Endothelial cell of umbilical vein (primary cell): ENCODE results near the gene SH3D19. TPM values are rescaled to one million over a fixed set of nuclear protein-coding genes. Genes with fewer than 3 reads are reported as not detected.

Source experiments
- BruUV-seq: library from RNA; stranded (reverse); fragments of 400-500 nt; replicated peaks from 2 replicates; lab custom pipeline; 2021; lab: Mats Ljungman, UMichigan
- CTCF ChIA-PET: fragments of 300-600, 350-600 bp; sonication (Branson Sonifier 250); formaldehyde crosslinking; loops from one replicate; lab custom pipeline; 2021; ENCODE audit warnings: antibody characterized with exemption, inconsistent platforms; lab: Charles Lee
- POLR2A ChIA-PET: fragments of 300-600, 350-600 bp; sonication (Branson Sonifier 250); formaldehyde crosslinking; loops from one replicate; lab custom pipeline; 2021; ENCODE audit warnings: antibody characterized with exemption, inconsistent platforms; lab: Charles Lee
- DNase-seq: peaks from one replicate; pipeline ENCODE4 v3.0.0-alpha.2; 2011; ENCODE audit warnings: low read depth, low spot score
- FAIRE-seq: peaks from 2 replicates; lab custom pipeline; 2011; peaks lifted over from hg19 to GRCh38; lab: Jason Lieb, UNC
- H2AFZ ChIP-seq: 2 replicates; pipeline ENCODE4 v1.6.0; 2012; ENCODE audit warnings: low read depth, low read length, control low read depth, inconsistent platforms
- H3K27ac ChIP-seq: 2 replicates; pipeline ENCODE4 v1.5.1; 2011; ENCODE audit warnings: low read depth, mild to moderate bottlenecking, control low read depth, low read length, moderate library complexity; ENCODE audit not compliant: insufficient read depth
- H3K27me3 ChIP-seq, 2 experiments: 2 replicates each; pipeline versions ENCODE4 v1.6.0 to v1.6.1; 2011; ENCODE audit warnings: low read length in 2 of 2, mixed read lengths in 1 of 2; ENCODE audit not compliant: control insufficient read depth in 2 of 2, insufficient read depth in 2 of 2
- H3K36me3 ChIP-seq, 2 experiments: 2 replicates in 1 of 2; 3 replicates in 1 of 2; pipeline ENCODE4 v1.5.1; 2011; ENCODE audit warnings: low read length in 2 of 2, mild to moderate bottlenecking in 1 of 2, moderate library complexity in 1 of 2; ENCODE audit not compliant: control insufficient read depth in 2 of 2, insufficient read depth in 2 of 2; ENCODE audit errors: extremely low read depth in 1 of 2
- H3K4me1 ChIP-seq: 3 replicates; pipeline ENCODE4 v1.5.1; 2011; ENCODE audit warnings: mild to moderate bottlenecking, low read length; ENCODE audit not compliant: control insufficient read depth, insufficient read depth; ENCODE audit errors: extremely low read depth
- H3K4me2 ChIP-seq: 2 replicates; pipeline ENCODE4 v1.6.1; 2011; ENCODE audit warnings: low read length, control low read depth, mixed read lengths; ENCODE audit not compliant: insufficient read depth
- H3K4me3 ChIP-seq, 3 experiments: fragments of 200-600 bp in 1 of 3; sonication (generic), shearing (Covaris generic) in 1 of 3; replicated peaks in 1 of 3; 2 replicates each; pipeline ENCODE4 v1.5.1; 2011 to 2016; ENCODE audit warnings: control low read depth in 3 of 3, low read length in 3 of 3, mild to moderate bottlenecking in 2 of 3, inconsistent platforms in 1 of 3, low read depth in 1 of 3, moderate library complexity in 1 of 3; ENCODE audit not compliant: insufficient read depth in 1 of 3
- H3K79me2 ChIP-seq: 2 replicates; pipeline ENCODE4 v1.6.0; 2012; ENCODE audit warnings: low read length, inconsistent platforms; ENCODE audit not compliant: control insufficient read depth, insufficient read depth
- H3K9ac ChIP-seq: replicated peaks from 2 replicates; pipeline ENCODE3; 2011; ENCODE audit warnings: low read length, control low read depth; ENCODE audit not compliant: insufficient read depth; ENCODE audit errors: extremely low read depth
- H3K9me1 ChIP-seq: replicated peaks from 3 replicates; pipeline ENCODE4 v1.6.0; 2011; ENCODE audit warnings: mild to moderate bottlenecking, low read length; ENCODE audit not compliant: control insufficient read depth, insufficient read depth; ENCODE audit errors: extremely low read depth
- H3K9me3 ChIP-seq: replicated peaks from 2 replicates; pipeline ENCODE4 v1.5.1; 2012; ENCODE audit warnings: low read length, inconsistent platforms; ENCODE audit not compliant: control insufficient read depth, insufficient read depth
- H4K20me1 ChIP-seq: replicated peaks from 2 replicates; pipeline ENCODE3; 2011; ENCODE audit warnings: mild to moderate bottlenecking, low read length; ENCODE audit not compliant: control insufficient read depth, insufficient read depth; ENCODE audit errors: extremely low read depth
- EZH2 ChIP-seq: IDR thresholded peaks from 2 replicates; pipeline ENCODE4 v1.6.1; 2012; ENCODE audit warnings: borderline replicate concordance, low read depth, mild to moderate bottlenecking, moderate library complexity, low read length, inconsistent platforms; ENCODE audit not compliant: severe bottlenecking
- JUN ChIP-seq: IDR thresholded peaks from 2 replicates; pipeline ENCODE4 v1.6.1; 2011; ENCODE audit warnings: borderline replicate concordance, low read depth; ENCODE audit not compliant: insufficient read length, insufficient read depth
- MAX ChIP-seq: IDR thresholded peaks from 2 replicates; pipeline ENCODE4 v1.6.1; 2011; ENCODE audit not compliant: insufficient read depth, insufficient read length
- POLR2A ChIP-seq: IDR thresholded peaks from 2 replicates; pipeline ENCODE4 v1.6.1; 2012; ENCODE audit warnings: low read depth, mild to moderate bottlenecking, control low read depth, low read length
- dilution Hi-C: fragments of 300-500 bp; cut with MboI; formaldehyde crosslinking; loops from one replicate; pipeline ENCODE4 v1.15.0; 2019; ENCODE audit warnings: low sequenced_read_pairs; ENCODE audit not compliant: extremely low pct_ligation_motif_present
- intact Hi-C: fragments of 100-400 bp; cut with micrococcal nuclease; formaldehyde crosslinking; loops from one replicate; pipeline ENCODE4 v1.10.0; 2022
- polyA plus RNA-seq, 4 experiments: library from polyadenylated mRNA; depleted of rRNA in 3 of 4; stranded (reverse) in 3 of 4; unstranded in 1 of 4; fragments of >200 nt; gene quantifications; 2 replicates each; pipeline versions ENCODE4 v1.2.1 to v1.2.3, GENCODE V29; 2011 to 2012; ENCODE audit warnings: missing spikeins in 1 of 4
- total RNA-seq: library from RNA; stranded (reverse); gene quantifications from 2 replicates; pipeline ENCODE4 v1.2.3, GENCODE V29; 2021

SH3D19 gene
- total and polyA plus RNA-seq, 2 donors (not counting 3 experiments of a cell fraction or from before 2014, with no cell fraction given), result 37.5 to 92.8 TPM

- intact Hi-C loops, result no loop called here
- no TSS peak for BruUV-seq
- FAIRE-seq, result no peak
Measured at GRCh38 chr4:151294833-151295496, 30.4 kb downstream of the SH3D19 start.

GRCh38 chr4:151292038-151292437 is 33.4 kb downstream of the SH3D19 start:
- FAIRE-seq, result no peak
- intact Hi-C loops (no loop called here), dilution Hi-C loops (no loop called here)
- H3K4me3 ChIP-seq, result no peak overlapping the region
- no peaks in the 10 kb centered on the region for H3K9me1 ChIP-seq
- peaks cover 0 to 2% of the 10 kb centered on the region in 2 experiments for H3K36me3 ChIP-seq
- H3K27me3 ChIP-seq, result no peaks in the 10 kb centered on the region
- CTCF ChIA-PET, result interaction anchor here (1.0 to 2.7 kb wide), 3 partner anchors 12 to 67 kb away, joined by 3 to 18 read pairs (median 3); partner anchors contain the start of gene SH3D19
- BruUV-seq, result no TSS peak
- TF ChIP-seq POLR2A (no peak), JUN (no peak)
- H3K27ac ChIP-seq, result peak overlapping the region; percentile 2
- POLR2A ChIA-PET, result no interaction called here
- H3K4me2 ChIP-seq, result peak overlapping the region; percentile 63
- peaks cover 29% of the 10 kb centered on the region for H3K4me1 ChIP-seq
- H3K79me2 ChIP-seq, result peaks cover 45% of the 10 kb centered on the region
- no peak overlapping the region for H3K9ac ChIP-seq
- H2AFZ ChIP-seq, result no peak overlapping the region
- H4K20me1 ChIP-seq, result no peaks in the 10 kb centered on the region
- no peaks in the 10 kb centered on the region for H3K9me3 ChIP-seq
- DNase-seq, result no peak

More at GRCh38 chr4:151294833-151295496, 30.4 kb downstream of the SH3D19 start:
- CTCF ChIA-PET, result interaction anchor here (1.6 kb wide), 1 partner anchor 10 kb away, joined by 6 read pairs; no protein-coding TSS in a partner anchor
- Histone ChIP-seq H3K79me2 (peaks cover 40% of the 10 kb centered on the region), H3K36me3 (peaks cover 0 to 2% of the 10 kb centered on the region in 2 experiments), H3K4me3 (no peak overlapping the region), H3K4me1 (peaks cover 22% of the 10 kb centered on the region), H2AFZ (no peak overlapping the region), H3K4me2 (no peak overlapping the region), H3K27ac (no peak overlapping the region), H3K9ac (no peak overlapping the region), H4K20me1 (no peaks in the 10 kb centered on the region), H3K27me3 (no peaks in the 10 kb centered on the region), H3K9me3 (no peaks in the 10 kb centered on the region), H3K9me1 (no peaks in the 10 kb centered on the region)
- TF ChIP-seq MAX (no peak), EZH2 (no peak)
- POLR2A ChIA-PET, result no interaction called here
- DNase-seq, result no peak
- dilution Hi-C loops, result no loop called here
